Small intestine (tissue), 7 donors: ENCODE results near the gene SPEF2. TPM values are rescaled to one million over a fixed set of nuclear protein-coding genes. Genes with fewer than 3 reads are reported as not detected.

Experiments used
- DNase-seq, 2 donors: peaks; one replicate each; pipeline versions ENCODE4 v3.0.0 to v3.0.0-alpha.2; 2013
- FAIRE-seq: peaks from 2 replicates; lab custom pipeline; 2012; peaks lifted over from hg19 to GRCh38; lab: Jason Lieb, UNC
- H3K27ac ChIP-seq, 3 donors: one replicate each; pipeline ENCODE4 v1.5.1; 2013; ENCODE audit warnings: low read length in 2 of 3, mild to moderate bottlenecking in 2 of 3, control low read depth in 1 of 3, inconsistent platforms in 1 of 3, low read depth in 1 of 3, moderate library complexity in 1 of 3
- H3K27me3 ChIP-seq, 3 donors: one replicate each; pipeline ENCODE4 v1.6.1; 2013; ENCODE audit warnings: low read length in 3 of 3, inconsistent platforms in 1 of 3; ENCODE audit not compliant: control insufficient read depth in 3 of 3, insufficient read depth in 3 of 3
- H3K36me3 ChIP-seq, 3 donors: one replicate each; pipeline ENCODE4 v1.6.1; 2013; ENCODE audit warnings: low read length in 3 of 3, inconsistent platforms in 1 of 3, low read depth in 1 of 3, mild to moderate bottlenecking in 1 of 3, moderate library complexity in 1 of 3; ENCODE audit not compliant: control insufficient read depth in 3 of 3, insufficient read depth in 2 of 3
- H3K4me1 ChIP-seq, 3 donors: one replicate each; pipeline ENCODE4 v1.6.1; 2013; ENCODE audit warnings: low read length in 2 of 3, inconsistent platforms in 1 of 3, low read depth in 1 of 3, mild to moderate bottlenecking in 1 of 3, moderate library complexity in 1 of 3; ENCODE audit not compliant: control insufficient read depth in 3 of 3, insufficient read depth in 2 of 3
- H3K4me3 ChIP-seq, 3 donors: one replicate each; pipeline ENCODE4 v1.5.1; 2013; ENCODE audit warnings: low read length in 3 of 3, control low read depth in 1 of 3, inconsistent platforms in 1 of 3, low read depth in 1 of 3, mild to moderate bottlenecking in 1 of 3, moderate library complexity in 1 of 3
- H3K9me3 ChIP-seq, 2 donors: one replicate each; pipeline ENCODE4 v1.6.1; 2013; ENCODE audit warnings: low read depth in 1 of 2, low read length in 1 of 2; ENCODE audit not compliant: control insufficient read depth in 2 of 2, insufficient read depth in 1 of 2
- WGBS, 3 donors: extraction: QIAGEN DNeasy Blood & Tissue Kit; methylation state at CpG; one replicate each; pipeline ENCODE4 v1.1.7; 2013; 5-methylcytosine and 5-hydroxymethylcytosine counted together
- polyA plus RNA-seq, 4 donors: library from polyadenylated mRNA; stranded (reverse) in 3 of 4; unstranded in 1 of 4; fragments of 200-250 nt in 3 of 4; fragments of 120-200 nt in 1 of 4; gene quantifications; one replicate each; pipeline versions ENCODE4 v1.2.1 to v1.2.3, GENCODE V29; 2013
- donor health status: healthy with polysubstance abuse.
- donor health status: control.
- donor health status: control.
- donor health status: Bipolar disorder and iron deficiency.
- donor health status: healthy.

Gene SPEF2
- polyA plus RNA-seq, 4 donors = under 0.01 to 13.5 (median 0.77) TPM

- 23 to 40% (median 24%) methylated on average over 4 of the region's 4 CpGs for WGBS, 3 donors
- Histone ChIP-seq H3K27me3 (no peaks in the 10 kb centered on the region), H3K27ac (peak overlapping the region in 2 of 3 donors; percentile 8 to 27), H3K4me3 (no peak overlapping the region), H3K9me3 (no peaks in the 10 kb centered on the region), H3K36me3 (no peaks in the 10 kb centered on the region), H3K4me1 (no peaks in the 10 kb centered on the region)
- DNase-seq = peak in 1 of 2 donors; percentile 54
- no peak for FAIRE-seq
Measured at GRCh38 chr5:35816881-35817521, 199.3 kb downstream of the SPEF2 start.

- no peak overlapping the region for H3K4me3 ChIP-seq
- no peak for FAIRE-seq
- 65 to 78% (median 74%) methylated on average over 2 of the region's 2 CpGs for WGBS, 3 donors
- H3K36me3 ChIP-seq = no peaks in the 10 kb centered on the region
- no peak for DNase-seq
- H3K9me3 ChIP-seq = no peaks in the 10 kb centered on the region
- no peak overlapping the region for H3K27ac ChIP-seq
- peaks cover 0 to 4% (median 0%) of the 10 kb centered on the region in 3 donors for H3K27me3 ChIP-seq
- no peaks in the 10 kb centered on the region for H3K4me1 ChIP-seq
Measured at GRCh38 chr5:35819026-35819425, 201.4 kb downstream of the SPEF2 start.

GRCh38 chr5:35819668-35820067 is 202.0 kb downstream of the SPEF2 start:
- 81 to 96% (median 88%) methylated on average over 1 of the region's 1 CpG for WGBS, 3 donors

GRCh38 chr5:35820735-35821134 is 203.1 kb downstream of the SPEF2 start:
- H3K27me3 ChIP-seq = peaks cover 0 to 4% (median 0%) of the 10 kb centered on the region in 3 donors
- WGBS, 3 donors = 75 to 81% (median 76%) methylated on average over 4 of the region's 4 CpGs
- H3K9me3 ChIP-seq = no peaks in the 10 kb centered on the region
- FAIRE-seq (no peak), DNase-seq (no peak)
- no peaks in the 10 kb centered on the region for H3K4me1 ChIP-seq
- H3K36me3 ChIP-seq = no peaks in the 10 kb centered on the region
- H3K27ac ChIP-seq = peak overlapping the region in 1 of 3 donors; percentile 66
- no peak overlapping the region for H3K4me3 ChIP-seq

More at GRCh38 chr5:35819668-35820067, 202.0 kb downstream of the SPEF2 start:
- peak overlapping the region in 1 of 3 donors; percentile 66 for H3K27ac ChIP-seq
- no peaks in the 10 kb centered on the region for H3K36me3 ChIP-seq
- H3K4me1 ChIP-seq = no peaks in the 10 kb centered on the region
- no peak for FAIRE-seq
- H3K27me3 ChIP-seq = peaks cover 0 to 4% (median 0%) of the 10 kb centered on the region in 3 donors
- no peaks in the 10 kb centered on the region for H3K9me3 ChIP-seq
- H3K4me3 ChIP-seq = no peak overlapping the region
- DNase-seq = peak in 1 of 2 donors; percentile 52

GRCh38 chr5:35821513-35821912 is 203.8 kb downstream of the SPEF2 start:
- H3K36me3 ChIP-seq = no peaks in the 10 kb centered on the region
- H3K4me1 ChIP-seq = no peaks in the 10 kb centered on the region
- DNase-seq (no peak), FAIRE-seq (no peak)
- H3K4me3 ChIP-seq = no peak overlapping the region
- no peaks in the 10 kb centered on the region for H3K9me3 ChIP-seq
- peaks cover 0 to 4% (median 0%) of the 10 kb centered on the region in 3 donors for H3K27me3 ChIP-seq
- WGBS, 3 donors = 84% methylated on average over 2 of the region's 2 CpGs
- H3K27ac ChIP-seq = no peak overlapping the region

- no peaks in the 10 kb centered on the region for H3K4me1 ChIP-seq
- DNase-seq (peak in 1 of 2 donors; percentile 39), FAIRE-seq (no peak)
- H3K4me3 ChIP-seq = no peak overlapping the region
- H3K27ac ChIP-seq = peak overlapping the region in 1 of 3 donors; percentile 75
- WGBS, 3 donors = 73 to 86% (median 78%) methylated on average over 8 of the region's 8 CpGs
- peaks cover 0 to 4% (median 0%) of the 10 kb centered on the region in 3 donors for H3K27me3 ChIP-seq
- H3K36me3 ChIP-seq = no peaks in the 10 kb centered on the region
- H3K9me3 ChIP-seq = no peaks in the 10 kb centered on the region
Measured at GRCh38 chr5:35822511-35822910, 204.8 kb downstream of the SPEF2 start.

- H3K4me3 ChIP-seq = no peak overlapping the region
- 61 to 76% (median 65%) methylated on average over 7 of the region's 7 CpGs for WGBS, 3 donors
- H3K27me3 ChIP-seq = peaks cover 0 to 4% (median 0%) of the 10 kb centered on the region in 3 donors
- H3K27ac ChIP-seq = peak overlapping the region in 1 of 3 donors; percentile 41
- no peaks in the 10 kb centered on the region for H3K4me1 ChIP-seq
- peak in 1 of 2 donors; percentile 35 for DNase-seq
- FAIRE-seq = no peak
- no peaks in the 10 kb centered on the region for H3K36me3 ChIP-seq
- H3K9me3 ChIP-seq = no peaks in the 10 kb centered on the region
Measured at GRCh38 chr5:35823347-35824098, 205.9 kb downstream of the SPEF2 start.

- Histone ChIP-seq H3K36me3 (no peaks in the 10 kb centered on the region), H3K4me3 (no peak overlapping the region), H3K27ac (peak overlapping the region in 1 of 3 donors; percentile 14), H3K9me3 (no peaks in the 10 kb centered on the region), H3K27me3 (peaks cover 0 to 4% (median 0%) of the 10 kb centered on the region in 3 donors), H3K4me1 (no peaks in the 10 kb centered on the region)
- WGBS, 3 donors = 79 to 83% (median 83%) methylated on average over 2 to 3 of the region's 3 CpGs
- DNase-seq (no peak), FAIRE-seq (no peak)
Measured at GRCh38 chr5:35826056-35826455, 208.4 kb downstream of the SPEF2 start.
